GM19239 (cell line): Measurements from ENCODE around the gene FAM184B.

Experiments
- DNase-seq: peaks from one replicate; pipeline ENCODE4 v3.0.0; 2011; ENCODE audit warnings: low spot score; ENCODE audit not compliant: insufficient read length
- FAIRE-seq: peaks from 2 replicates; lab custom pipeline; 2011; peaks lifted over from hg19 to GRCh38; lab: Jason Lieb, UNC

The FAM184B gene

GRCh38 chr4:17778431-17778830, 3.0 kb downstream of the FAM184B start:
- DNase-seq: no peak
- FAIRE-seq: no peak

GRCh38 chr4:17773135-17773698, 8.2 kb downstream of the FAM184B start:
- FAIRE-seq (no peak), DNase-seq (no peak)

GRCh38 chr4:17771284-17771908, 10.0 kb downstream of the FAM184B start:
- FAIRE-seq (no peak), DNase-seq (no peak)

- FAIRE-seq: no peak
- no peak for DNase-seq
These were observed 10.6 kb downstream of the FAM184B start for GRCh38 chr4:17770845-17771244.

GRCh38 chr4:17769406-17770174, 11.8 kb downstream of the FAM184B start:
- FAIRE-seq (no peak), DNase-seq (no peak)

GRCh38 chr4:17766826-17767458, 14.5 kb downstream of the FAM184B start:
- DNase-seq: no peak
- no peak for FAIRE-seq

GRCh38 chr4:17765514-17766286, 15.7 kb downstream of the FAM184B start:
- FAIRE-seq: no peak
- DNase-seq: no peak

- no peak for FAIRE-seq
- DNase-seq: no peak
These were observed 17.5 kb downstream of the FAM184B start for GRCh38 chr4:17763931-17764330.

GRCh38 chr4:17763416-17763815, 18.0 kb downstream of the FAM184B start:
- DNase-seq: no peak
- FAIRE-seq: no peak

- FAIRE-seq: no peak
- DNase-seq: no peak
These were observed 18.7 kb downstream of the FAM184B start for GRCh38 chr4:17762726-17763125.

GRCh38 chr4:17761062-17761461, 20.4 kb downstream of the FAM184B start:
- DNase-seq: no peak
- no peak for FAIRE-seq

- FAIRE-seq (no peak), DNase-seq (no peak)
These were observed 20.8 kb downstream of the FAM184B start for GRCh38 chr4:17760626-17761025.

- no peak for FAIRE-seq
- DNase-seq: no peak
These were observed 22.9 kb downstream of the FAM184B start for GRCh38 chr4:17758485-17758884.

- FAIRE-seq: no peak
- DNase-seq: no peak
These were observed 23.8 kb downstream of the FAM184B start for GRCh38 chr4:17757621-17758020.

- FAIRE-seq (no peak), DNase-seq (no peak)
These were observed 27.8 kb downstream of the FAM184B start for GRCh38 chr4:17753646-17754045.

- DNase-seq: no peak
These were observed 40.7 kb downstream of the FAM184B start for GRCh38 chr4:17740702-17741101.

GRCh38 chr4:17736484-17736883, 44.9 kb downstream of the FAM184B start:
- DNase-seq (no peak), FAIRE-seq (no peak)

More at GRCh38 chr4:17740702-17741101, 40.7 kb downstream of the FAM184B start:
- FAIRE-seq: no peak

GRCh38 chr4:17726911-17727310, 54.5 kb downstream of the FAM184B start:
- FAIRE-seq (no peak), DNase-seq (no peak)

- DNase-seq (no peak), FAIRE-seq (no peak)
These were observed 57.8 kb downstream of the FAM184B start for GRCh38 chr4:17723648-17724047.

- FAIRE-seq (no peak), DNase-seq (no peak)
These were observed 59.1 kb downstream of the FAM184B start for GRCh38 chr4:17722356-17722700.
